MV-4-11 (cell line): ENCODE measurements around the gene MROH2B.

ENCODE experiments used
- DNase-seq: peaks from one replicate; lab custom pipeline; 2025; lab: John Stamatoyannopoulos, UW

MROH2B gene

GRCh38 chr5:40972434-40972833, 98.7 kb downstream of the MROH2B start:
- no peak for DNase-seq

GRCh38 chr5:40962207-40962955, 108.8 kb downstream of the MROH2B start:
- DNase-seq: no peak

- no peak for DNase-seq
Observed at GRCh38 chr5:40960037-40960436, 111.1 kb downstream of the MROH2B start.

GRCh38 chr5:40958811-40959210, 112.3 kb downstream of the MROH2B start:
- no peak for DNase-seq

- no peak for DNase-seq
Observed at GRCh38 chr5:40957048-40957447, 114.1 kb downstream of the MROH2B start.

- DNase-seq: no peak
Observed at GRCh38 chr5:40955313-40955712, 115.8 kb downstream of the MROH2B start.
